MG63 (cell line): Measurements from ENCODE around the gene KRT6A. TPM values are rescaled to one million over a fixed set of nuclear protein-coding genes. Genes with fewer than 3 reads are reported as not detected.
"Not testable (repeated sequence)": the region's sequence is repeated elsewhere in the genome, so short reads cannot be mapped to it uniquely, and the experiment has no call there.

ENCODE experiments used
- DNase-seq: peaks from one replicate; pipeline ENCODE4 v3.0.0-alpha.2; 2020
- H3K27me3 ChIP-seq: fragments of 250-450 bp; sonication (Bioruptor Pico); 2 replicates; pipeline ENCODE4 v1.5.1; 2020; ENCODE audit warnings: mild to moderate bottlenecking, moderate library complexity
- H3K36me3 ChIP-seq: fragments of 250-450 bp; sonication (Bioruptor Pico); 2 replicates; pipeline ENCODE4 v1.5.1; 2020; ENCODE audit warnings: mild to moderate bottlenecking, moderate library complexity
- H3K4me3 ChIP-seq: fragments of 250-450 bp; sonication (Bioruptor Pico); 2 replicates; pipeline ENCODE4 v1.5.1; 2020; ENCODE audit warnings: mild to moderate bottlenecking, moderate library complexity
- H3K9me3 ChIP-seq: fragments of 250-450 bp; sonication (Bioruptor Pico); 2 replicates; pipeline ENCODE4 v1.5.1; 2020; ENCODE audit warnings: mild to moderate bottlenecking, moderate library complexity
- total RNA-seq: library from RNA; depleted of rRNA; stranded (reverse); fragments of >200 nt; shearing (Covaris generic); gene quantifications from 2 replicates; pipeline ENCODE4 v1.2.3, GENCODE V29; 2014; ENCODE audit warnings: low replicate concordance

KRT6A gene
- total RNA-seq, 1 experiment from 2014 or later = not detected

DNA sequence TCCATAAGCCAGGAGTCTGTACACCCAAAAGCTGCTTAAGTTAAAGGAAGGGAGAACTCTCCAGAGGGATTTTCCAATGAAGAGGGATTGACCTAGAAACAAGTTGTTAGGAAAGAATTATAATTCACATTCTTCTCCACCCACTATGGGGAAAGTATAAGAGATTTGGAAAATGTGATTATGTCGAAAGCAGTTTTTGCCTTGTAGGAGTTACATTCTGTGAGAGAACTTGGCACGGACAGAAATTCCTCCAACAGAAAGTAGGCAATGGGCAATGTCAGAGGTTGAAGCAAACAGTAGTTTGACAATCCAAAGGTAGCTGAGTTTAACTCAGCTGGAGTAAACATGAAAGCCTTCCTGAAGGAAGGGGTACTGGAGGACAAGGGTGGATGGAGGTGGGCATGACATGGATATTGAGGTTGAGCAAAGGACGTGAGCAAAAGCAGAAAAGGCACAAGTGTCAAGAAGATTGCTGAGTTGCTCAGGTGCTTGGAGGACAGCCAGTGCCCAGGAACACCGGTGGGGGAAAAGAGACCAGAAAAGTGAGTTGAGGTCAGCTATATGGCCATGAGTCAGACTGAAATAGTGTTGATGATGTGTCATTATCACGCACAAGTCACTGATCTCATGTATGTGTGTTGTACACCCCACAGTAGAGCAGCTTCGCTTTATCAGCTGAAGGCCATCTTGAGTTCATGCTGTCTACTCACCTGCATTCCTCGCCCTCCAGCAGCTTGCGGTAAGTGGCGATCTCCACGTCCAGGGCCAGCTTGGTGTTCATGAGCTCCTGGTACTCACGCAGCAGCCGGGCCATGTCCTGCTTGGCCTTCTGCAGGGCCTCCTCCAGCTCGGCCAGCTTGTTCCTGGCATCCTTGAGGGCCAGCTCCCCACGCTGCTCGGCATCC is 23.1 kb upstream of the KRT6A start:
- H3K27me3 ChIP-seq = no peaks in the 10 kb centered on the region
- peaks cover 3% of the 10 kb centered on the region; the same call in 1 of the 2 replicates for H3K9me3 ChIP-seq
- H3K36me3 ChIP-seq = no peaks in the 10 kb centered on the region
- no peak overlapping the region for H3K4me3 ChIP-seq
- DNase-seq = no peak

DNA sequence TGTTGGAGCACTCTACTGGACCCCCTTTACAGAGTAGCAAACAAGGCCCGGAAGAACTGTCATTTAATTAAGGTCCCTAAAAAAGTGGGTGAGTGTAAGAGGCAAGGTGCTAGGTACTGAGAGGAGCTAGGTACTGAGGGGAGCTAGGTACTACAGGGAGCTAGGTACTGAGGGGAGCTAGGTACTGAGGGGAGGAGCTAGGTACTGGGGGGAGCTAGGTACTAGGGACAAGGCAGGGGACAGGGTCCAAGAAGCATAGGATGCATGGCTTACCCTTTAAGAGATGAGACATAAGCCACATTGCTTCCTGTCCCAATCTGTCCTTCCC is 22.2 kb upstream of the KRT6A start:
- Histone ChIP-seq H3K9me3 (peaks cover 10% of the 10 kb centered on the region), H3K36me3 (no peaks in the 10 kb centered on the region), H3K27me3 (no peaks in the 10 kb centered on the region), H3K4me3 (no peak overlapping the region)
- DNase-seq = no peak

DNA sequence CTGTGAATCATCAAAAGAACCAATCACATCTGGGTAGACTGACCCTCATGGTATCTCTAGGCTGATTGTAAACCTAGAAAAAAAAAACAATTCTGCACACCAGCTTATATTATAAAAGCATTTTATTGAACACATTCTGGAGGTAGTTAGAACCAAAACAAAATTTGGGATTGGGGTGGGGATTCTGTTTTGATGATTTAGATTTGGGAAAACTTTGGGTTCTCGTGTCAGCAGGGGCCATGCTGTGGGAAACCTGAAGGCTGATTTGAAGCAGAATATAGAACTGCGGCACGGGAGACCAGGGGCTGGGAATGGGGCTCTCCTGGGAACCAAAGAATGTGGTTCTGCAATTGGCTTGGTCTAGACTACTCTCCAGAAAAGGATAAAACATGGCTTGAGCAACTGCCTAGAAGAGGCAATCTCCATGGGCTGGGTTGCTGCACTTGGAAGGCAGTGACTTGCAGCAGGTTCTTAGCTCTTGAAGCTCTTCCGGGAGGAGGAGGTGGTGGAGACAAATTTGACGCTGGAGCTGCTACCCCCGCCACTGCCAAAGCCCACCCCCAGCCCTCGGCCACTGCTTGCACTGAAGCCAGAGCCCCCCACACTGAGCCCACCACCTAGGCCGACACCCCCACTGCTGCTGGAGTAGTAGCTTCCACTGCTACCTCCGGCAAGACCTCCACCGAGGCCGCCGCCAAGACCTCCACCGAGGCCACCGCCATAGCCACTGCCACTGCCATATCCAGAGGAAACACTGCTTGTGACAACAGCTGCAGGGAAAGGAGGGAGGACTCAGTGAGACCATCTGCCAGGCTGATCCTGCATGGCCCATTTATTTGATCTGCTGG is 21.6 kb upstream of the KRT6A start:
- Histone ChIP-seq H3K36me3 (no peaks in the 10 kb centered on the region), H3K9me3 (peaks cover 12% of the 10 kb centered on the region), H3K27me3 (no peaks in the 10 kb centered on the region), H3K4me3 (no peak overlapping the region)
- DNase-seq = no peak

DNA sequence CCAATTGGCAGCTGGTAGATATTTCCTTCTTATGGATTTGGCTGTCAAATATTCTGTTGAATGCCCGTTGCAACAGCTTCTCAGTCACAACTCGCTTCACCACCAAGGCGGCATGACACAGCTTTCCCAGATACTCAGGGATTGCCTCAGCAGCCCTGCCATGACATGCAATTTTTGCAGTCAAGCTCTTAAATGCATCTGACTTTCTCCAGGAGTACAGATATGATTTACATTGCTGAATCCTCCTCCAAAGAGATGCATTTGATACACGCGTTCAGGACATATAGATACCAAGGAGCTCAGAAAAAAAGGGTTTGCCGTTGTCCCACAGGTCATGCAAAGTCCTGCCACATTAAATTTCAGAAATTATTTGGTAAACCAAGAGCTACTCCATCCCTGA is 20.7 kb upstream of the KRT6A start:
- DNase-seq = no peak
- H3K9me3 ChIP-seq = peaks cover 12% of the 10 kb centered on the region
- no peak overlapping the region for H3K4me3 ChIP-seq
- H3K36me3 ChIP-seq = no peaks in the 10 kb centered on the region
- H3K27me3 ChIP-seq = no peaks in the 10 kb centered on the region

DNA sequence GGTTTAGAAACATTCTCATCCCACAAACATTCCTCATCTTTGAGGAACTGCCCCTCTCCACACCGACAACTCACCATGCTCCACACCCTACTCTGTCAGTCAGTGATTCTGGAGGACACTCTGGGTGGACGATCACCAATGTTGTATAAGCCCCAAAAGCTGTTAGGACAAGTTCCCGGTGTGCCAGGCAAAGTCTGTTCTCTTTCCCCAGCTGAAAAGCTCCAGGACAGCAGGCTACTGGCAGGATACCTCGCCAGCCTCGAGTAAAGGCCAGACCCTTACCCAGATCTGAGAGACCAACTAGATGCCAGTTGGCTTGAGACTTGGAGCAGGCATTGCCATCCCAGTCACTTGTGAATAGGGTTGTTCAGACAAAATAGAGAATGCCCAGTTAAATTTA is 15.2 kb upstream of the KRT6A start:
- H3K36me3 ChIP-seq = no peaks in the 10 kb centered on the region
- H3K9me3 ChIP-seq = peaks cover 12% of the 10 kb centered on the region
- H3K27me3 ChIP-seq = no peaks in the 10 kb centered on the region
- DNase-seq = no peak
- H3K4me3 ChIP-seq = no peak overlapping the region

DNA sequence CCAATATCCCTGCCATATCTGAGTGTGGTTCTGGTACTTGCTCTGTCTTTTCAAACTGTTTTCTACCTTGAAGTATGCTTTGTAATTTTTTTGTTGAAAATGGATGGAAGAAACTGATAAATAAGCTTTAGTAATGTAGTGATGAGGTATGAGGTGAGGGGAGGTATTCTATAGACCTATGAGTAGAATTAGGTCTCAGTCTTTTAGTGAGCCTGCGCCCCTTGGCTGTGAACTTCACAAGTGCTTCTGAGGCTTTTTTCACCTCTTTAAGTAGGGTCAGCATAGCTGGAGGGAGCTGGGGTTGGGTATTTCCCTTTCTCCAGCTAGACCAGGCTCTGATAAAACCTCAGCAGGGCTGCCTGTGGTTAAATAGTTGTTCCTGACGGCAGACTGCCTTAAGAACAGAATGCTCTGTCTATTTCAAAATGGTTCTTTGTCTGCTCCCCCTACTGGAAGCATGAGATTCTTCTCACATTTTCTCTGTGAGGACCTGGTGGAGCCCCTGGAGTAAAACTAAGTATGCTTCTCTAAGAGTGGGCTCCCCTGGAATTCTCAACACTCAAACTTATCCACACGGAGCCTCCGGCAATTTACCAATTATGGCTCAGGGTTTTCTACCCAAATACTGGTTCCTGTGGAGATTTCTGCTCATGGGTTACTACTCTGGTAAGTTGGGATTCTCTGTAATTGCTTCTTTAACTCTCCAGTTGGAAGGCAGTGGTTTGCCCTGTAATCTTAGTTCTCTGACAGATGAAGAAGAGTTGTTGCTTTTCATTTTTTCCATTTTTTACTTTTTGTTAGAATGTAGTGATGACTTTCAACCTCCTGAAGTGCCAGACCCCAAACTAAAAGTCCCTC is 14.0 kb upstream of the KRT6A start:
- Histone ChIP-seq H3K9me3 (peaks cover 12% of the 10 kb centered on the region), H3K27me3 (no peaks in the 10 kb centered on the region), H3K36me3 (no peaks in the 10 kb centered on the region), H3K4me3 (no peak overlapping the region)
- no peak for DNase-seq

DNA sequence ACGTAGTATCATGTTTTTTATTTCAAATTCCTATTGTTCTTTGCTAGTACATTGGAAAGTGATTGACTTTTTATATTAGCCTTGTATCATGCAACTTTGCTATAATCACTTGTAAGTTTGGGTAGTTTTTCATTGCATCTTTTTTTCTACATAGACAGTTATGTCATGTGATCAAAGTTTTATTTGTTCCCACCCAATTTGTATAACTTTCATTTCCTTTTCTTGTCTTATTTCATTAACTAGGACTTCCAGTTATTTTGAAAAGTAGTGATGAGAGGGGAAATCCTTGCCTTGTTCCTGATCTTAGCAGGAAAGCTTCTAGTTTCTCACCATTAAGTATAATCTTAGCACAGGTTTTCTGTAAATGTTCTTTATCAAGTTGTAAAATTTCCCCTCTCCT is 9.8 kb upstream of the KRT6A start:
- H3K36me3 ChIP-seq = no peaks in the 10 kb centered on the region
- DNase-seq = no peak

DNA sequence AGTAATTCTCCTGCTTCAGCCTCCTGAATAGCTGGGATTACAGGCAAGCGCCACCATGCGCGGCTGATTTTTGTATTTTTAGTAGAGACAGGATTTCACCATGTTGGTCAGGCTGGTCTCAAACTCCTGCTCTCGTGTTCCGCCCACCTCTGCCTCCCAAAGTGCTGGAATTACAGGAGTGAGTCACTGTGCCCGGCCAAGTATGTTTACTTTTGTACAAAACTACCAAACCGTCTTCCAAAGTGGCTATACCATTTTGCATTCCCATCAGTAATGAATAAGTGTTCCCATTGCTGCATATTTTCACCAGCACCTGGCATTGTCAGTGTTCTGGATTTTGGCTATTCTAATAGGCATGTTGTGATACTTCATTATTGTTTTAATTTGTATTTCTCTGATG is 8.4 kb upstream of the KRT6A start:
- H3K27me3 ChIP-seq = no peaks in the 10 kb centered on the region
- no peaks in the 10 kb centered on the region for H3K36me3 ChIP-seq
- no peak overlapping the region for H3K4me3 ChIP-seq
- peak; percentile 43 for DNase-seq
- H3K9me3 ChIP-seq = no peaks in the 10 kb centered on the region; the same call in 1 of the 2 replicates

More for the DNA sequence above, 9.8 kb upstream of the KRT6A start:
- Histone ChIP-seq H3K4me3 (no peak overlapping the region), H3K9me3 (no peaks in the 10 kb centered on the region; the same call in 1 of the 2 replicates), H3K27me3 (no peaks in the 10 kb centered on the region)

DNA sequence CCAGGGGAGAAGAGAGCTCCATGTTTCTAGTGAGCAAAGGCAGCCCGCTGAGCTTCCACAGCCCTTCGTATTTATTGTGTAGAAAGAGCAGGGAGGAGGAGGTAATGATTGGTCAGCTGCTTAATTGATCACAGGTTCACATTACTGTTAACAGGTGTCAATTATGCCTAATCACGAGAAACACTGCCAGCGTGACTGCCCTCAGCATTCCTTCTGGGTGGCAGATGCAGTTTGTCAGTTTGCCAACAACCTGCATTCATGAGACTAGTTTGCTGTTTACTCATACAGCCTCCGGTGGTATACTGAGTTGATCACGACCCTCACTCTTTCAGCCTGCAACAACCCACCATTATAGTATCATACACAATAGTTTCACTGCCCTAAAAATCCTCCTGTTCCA is 7.5 kb upstream of the KRT6A start:
- H3K4me3 ChIP-seq, H3K36me3 ChIP-seq, DNase-seq: not testable (repeated sequence)

DNA sequence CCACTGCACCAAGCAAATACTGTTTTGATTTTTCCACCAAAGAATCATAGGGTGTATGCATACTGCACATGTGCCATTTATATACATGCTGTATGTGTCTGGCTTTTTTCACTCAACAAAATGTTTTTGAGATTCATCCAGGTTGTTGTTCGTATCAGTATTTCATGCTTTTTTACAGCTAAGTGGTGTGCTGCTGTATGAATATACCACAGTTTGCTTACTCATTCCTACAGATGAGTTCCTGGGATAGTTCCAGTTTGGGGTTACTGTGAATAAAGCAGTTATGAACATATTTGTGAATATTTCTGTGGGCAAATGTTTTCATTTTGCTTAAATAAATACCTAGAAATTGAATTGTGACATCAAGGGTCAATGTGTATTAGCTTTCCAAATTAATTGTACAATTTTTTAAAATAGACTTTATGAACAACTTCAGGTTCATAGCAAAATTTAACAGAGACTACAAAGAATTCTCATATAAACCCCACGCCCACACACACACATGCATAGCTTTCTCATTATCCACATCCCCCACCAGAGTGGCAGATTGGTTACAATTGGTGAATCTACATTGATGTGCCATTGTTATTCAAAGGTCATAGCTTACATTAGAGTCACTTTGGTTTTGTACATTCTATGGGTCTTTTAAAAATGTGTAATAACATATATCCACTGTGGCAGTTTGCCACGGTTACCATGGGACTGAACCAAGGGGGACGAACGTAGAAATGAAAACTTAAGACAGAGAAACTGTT is 6.9 kb upstream of the KRT6A start:
- H3K9me3 ChIP-seq = no peaks in the 10 kb centered on the region; the same call in 1 of the 2 replicates
- no peak overlapping the region for H3K4me3 ChIP-seq
- DNase-seq = no peak
- no peaks in the 10 kb centered on the region for H3K36me3 ChIP-seq
- H3K27me3 ChIP-seq = no peaks in the 10 kb centered on the region

More for the DNA sequence above, 7.5 kb upstream of the KRT6A start:
- not testable (repeated sequence) for H3K9me3 ChIP-seq, H3K27me3 ChIP-seq

DNA sequence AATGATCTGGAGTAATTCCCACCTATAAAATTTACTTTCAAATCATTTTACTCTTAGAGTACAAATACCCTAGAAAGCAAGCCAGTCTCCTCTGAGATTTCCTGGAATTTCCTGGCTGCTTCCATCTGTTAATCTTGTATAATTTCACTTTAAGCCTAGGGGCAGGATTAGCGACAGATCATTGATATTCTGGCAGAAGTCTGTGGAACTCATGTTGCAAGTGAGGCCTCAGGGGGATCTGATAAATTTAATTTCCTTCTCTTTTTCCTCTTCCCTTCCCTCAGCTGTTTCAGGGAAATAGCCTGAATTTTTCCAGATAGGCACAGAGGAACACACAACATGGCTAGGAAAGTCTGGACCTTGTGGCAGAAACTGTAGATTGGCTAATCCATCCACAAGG is 5.9 kb upstream of the KRT6A start:
- Histone ChIP-seq H3K36me3 (no peaks in the 10 kb centered on the region), H3K27me3 (no peaks in the 10 kb centered on the region), H3K9me3 (no peaks in the 10 kb centered on the region; the same call in 1 of the 2 replicates), H3K4me3 (no peak overlapping the region)
- DNase-seq = no peak

DNA sequence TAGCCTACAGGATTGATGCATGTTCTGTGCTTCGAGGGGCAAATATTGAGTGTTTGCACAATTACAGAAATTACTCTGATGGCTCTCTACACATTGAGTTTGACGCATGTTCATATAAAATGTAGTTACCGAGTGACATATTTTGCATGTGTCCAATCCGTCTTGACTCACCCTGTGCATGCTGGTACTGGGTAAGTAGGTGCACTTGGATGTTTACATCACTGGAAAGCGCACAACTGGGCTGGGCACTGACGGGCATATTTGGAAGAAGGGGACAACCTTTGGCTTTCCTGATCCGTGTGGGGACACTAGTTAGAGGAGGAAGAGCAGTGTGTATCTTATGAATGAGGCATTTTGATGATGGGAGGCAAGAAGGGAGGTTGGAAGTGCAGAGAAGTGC is 4.9 kb upstream of the KRT6A start:
- DNase-seq = no peak
- Histone ChIP-seq H3K4me3 (no peak overlapping the region), H3K36me3 (no peaks in the 10 kb centered on the region), H3K9me3 (no peaks in the 10 kb centered on the region; the same call in 1 of the 2 replicates), H3K27me3 (no peaks in the 10 kb centered on the region)

DNA sequence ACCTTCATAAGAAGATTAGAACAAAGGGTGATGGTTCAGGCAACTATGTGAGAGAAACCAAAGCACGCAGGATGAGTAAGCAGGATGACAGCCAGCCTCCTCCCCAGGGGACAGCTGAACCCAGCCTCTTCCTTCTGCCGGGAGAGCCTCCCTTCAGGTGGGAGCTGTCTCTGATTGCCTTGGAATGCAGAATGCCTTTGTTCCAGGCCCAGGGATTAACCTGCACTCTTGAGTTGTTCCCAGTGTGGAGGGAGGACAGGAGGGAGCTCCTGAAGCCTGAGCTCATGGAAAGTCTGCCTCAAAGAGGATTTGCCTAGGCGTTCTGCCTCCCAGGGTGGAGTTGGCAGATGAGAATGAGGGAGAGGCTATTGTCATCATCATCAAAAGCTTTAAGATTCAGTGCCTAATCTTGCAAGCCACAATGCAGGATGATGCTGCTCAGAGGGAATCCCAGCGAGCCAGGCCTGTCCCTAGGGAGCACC is 3.6 kb upstream of the KRT6A start:
- Histone ChIP-seq H3K4me3 (no peak overlapping the region), H3K36me3 (no peaks in the 10 kb centered on the region), H3K9me3 (no peaks in the 10 kb centered on the region; the same call in 1 of the 2 replicates), H3K27me3 (no peaks in the 10 kb centered on the region)
- peak; percentile 84 for DNase-seq

DNA sequence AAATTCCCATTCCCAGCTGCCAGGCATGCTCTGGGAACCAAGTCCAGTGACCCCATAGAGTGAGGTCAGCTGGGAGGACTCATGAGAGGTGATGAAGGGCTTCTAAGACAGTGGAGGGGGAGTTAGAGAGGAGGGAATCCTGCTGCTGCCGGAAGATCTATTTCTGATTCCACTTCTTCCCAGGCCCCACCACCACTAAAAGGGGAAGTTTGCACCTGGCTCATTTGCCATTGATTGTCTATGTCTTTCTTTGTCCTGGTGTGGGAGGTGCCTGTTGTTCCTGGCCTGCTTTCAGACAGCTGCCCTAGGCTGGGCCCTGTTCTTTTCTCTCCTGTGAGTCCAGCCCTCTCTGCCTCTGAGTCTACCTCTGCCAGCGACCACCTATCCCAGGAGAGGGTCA is 3.0 kb upstream of the KRT6A start:
- Histone ChIP-seq H3K36me3 (no peaks in the 10 kb centered on the region), H3K27me3 (no peaks in the 10 kb centered on the region), H3K4me3 (no peak overlapping the region), H3K9me3 (no peaks in the 10 kb centered on the region; the same call in 1 of the 2 replicates)
- DNase-seq = no peak

DNA sequence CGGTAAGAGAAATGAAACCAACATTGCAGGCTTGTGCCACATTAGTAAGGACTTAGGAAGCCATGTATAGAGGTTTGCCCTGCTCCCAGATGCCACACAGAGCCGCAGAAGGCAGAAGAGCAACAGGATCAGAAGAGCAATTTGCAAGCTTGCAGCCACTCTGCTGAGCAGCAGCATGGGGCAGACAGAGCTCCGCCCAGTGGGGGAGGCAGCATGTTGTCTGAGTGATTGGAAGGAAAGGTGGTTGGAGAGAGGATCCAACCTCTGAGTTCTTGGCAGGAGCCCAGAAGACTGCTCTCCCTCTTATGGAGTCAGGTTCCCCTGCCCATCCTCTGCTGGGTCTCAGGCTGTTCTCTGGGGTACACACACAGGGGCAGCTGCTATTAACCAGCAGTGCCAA is 2.3 kb upstream of the KRT6A start:
- no peaks in the 10 kb centered on the region; the same call in 1 of the 2 replicates for H3K9me3 ChIP-seq
- H3K36me3 ChIP-seq = no peaks in the 10 kb centered on the region
- no peak for DNase-seq
- H3K4me3 ChIP-seq = no peak overlapping the region
- H3K27me3 ChIP-seq = no peaks in the 10 kb centered on the region

DNA sequence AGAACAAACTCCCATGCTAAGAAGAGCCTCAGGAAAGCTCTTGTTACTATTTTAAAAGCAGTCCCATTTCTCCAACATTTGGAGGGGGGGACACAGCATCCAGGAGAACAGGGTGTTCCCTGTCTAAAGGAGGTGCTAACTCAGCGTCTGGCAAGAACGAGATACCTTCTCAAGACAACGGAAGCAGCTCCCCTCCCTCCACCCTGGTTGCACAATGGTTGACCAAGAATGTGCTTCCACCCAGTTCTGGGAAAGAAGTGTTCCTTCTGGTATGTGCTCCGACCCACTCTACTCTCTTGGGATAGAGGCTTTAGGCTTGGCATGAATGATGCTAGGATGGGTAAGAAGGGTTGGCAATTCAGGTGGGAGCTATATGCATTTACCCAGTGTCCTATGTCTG is 1.5 kb upstream of the KRT6A start:
- Histone ChIP-seq H3K27me3 (no peaks in the 10 kb centered on the region), H3K36me3 (no peaks in the 10 kb centered on the region), H3K4me3 (no peak overlapping the region), H3K9me3 (no peaks in the 10 kb centered on the region)
- DNase-seq = no peak
